HL-60 (cell line): ENCODE measurements around the gene NR2F6.

Experiments
- DNase-seq, 2 experiments: peaks; one replicate each; pipeline ENCODE4 v3.0.0-alpha.2; 2010 to 2020; ENCODE audit warnings: low read depth in 1 of 2, low spot score in 1 of 2
- H3K27ac ChIP-seq: fragments of 250-450 bp; sonication (Bioruptor Pico); replicated peaks from 2 replicates; pipeline ENCODE4 v1.5.1; 2020; ENCODE audit warnings: mild to moderate bottlenecking, moderate library complexity
- H3K27me3 ChIP-seq: fragments of 250-450 bp; sonication (Bioruptor Pico); 2 replicates; pipeline ENCODE4 v1.5.1; 2021; ENCODE audit warnings: mild to moderate bottlenecking, moderate library complexity; ENCODE audit not compliant: insufficient read depth, poor library complexity, severe bottlenecking
- H3K4me3 ChIP-seq: replicated peaks from 2 replicates; pipeline ENCODE4 v1.5.1; 2011; ENCODE audit warnings: mild to moderate bottlenecking, control low read depth, low read length; ENCODE audit not compliant: insufficient read depth
- GABPA ChIP-seq: IDR thresholded peaks from 2 replicates; pipeline ENCODE4 v1.6.1; 2012; ENCODE audit warnings: low read depth
- POLR2AphosphoS5 ChIP-seq: IDR thresholded peaks from 2 replicates; pipeline ENCODE4 v1.6.1; 2012; ENCODE audit warnings: low read depth
- REST ChIP-seq: IDR thresholded peaks from 2 replicates; pipeline ENCODE4 v1.6.1; 2012; ENCODE audit warnings: low read depth; ENCODE audit not compliant: insufficient replicate concordance
- SPI1 ChIP-seq: IDR thresholded peaks from 2 replicates; pipeline ENCODE4 v1.6.1; 2012; ENCODE audit warnings: low read depth, mild to moderate bottlenecking, borderline replicate concordance
- TF ChIP-seq, protein P1 (sequence below): IDR thresholded peaks from one replicate; pipeline ENCODE4 v1.5.1; 2011; ENCODE audit warnings: low read length, control low read depth, inconsistent platforms; ENCODE audit not compliant: insufficient read depth

Gene NR2F6

GRCh38 chr19:17185590-17185989 is 60.1 kb downstream of the NR2F6 start:
- H3K27ac ChIP-seq: no peak overlapping the region

GRCh38 chr19:17184371-17184841 is 61.3 kb downstream of the NR2F6 start:
- no peak overlapping the region for H3K4me3 ChIP-seq
- no peak overlapping the region for H3K27ac ChIP-seq
- DNase-seq: no peak
- H3K27me3 ChIP-seq: no peaks in the 10 kb centered on the region
- TF ChIP-seq POLR2AphosphoS5: no peak
- no peak for TF ChIP-seq GABPA
- TF ChIP-seq SPI1: no peak
- TF ChIP-seq, protein P1, sequence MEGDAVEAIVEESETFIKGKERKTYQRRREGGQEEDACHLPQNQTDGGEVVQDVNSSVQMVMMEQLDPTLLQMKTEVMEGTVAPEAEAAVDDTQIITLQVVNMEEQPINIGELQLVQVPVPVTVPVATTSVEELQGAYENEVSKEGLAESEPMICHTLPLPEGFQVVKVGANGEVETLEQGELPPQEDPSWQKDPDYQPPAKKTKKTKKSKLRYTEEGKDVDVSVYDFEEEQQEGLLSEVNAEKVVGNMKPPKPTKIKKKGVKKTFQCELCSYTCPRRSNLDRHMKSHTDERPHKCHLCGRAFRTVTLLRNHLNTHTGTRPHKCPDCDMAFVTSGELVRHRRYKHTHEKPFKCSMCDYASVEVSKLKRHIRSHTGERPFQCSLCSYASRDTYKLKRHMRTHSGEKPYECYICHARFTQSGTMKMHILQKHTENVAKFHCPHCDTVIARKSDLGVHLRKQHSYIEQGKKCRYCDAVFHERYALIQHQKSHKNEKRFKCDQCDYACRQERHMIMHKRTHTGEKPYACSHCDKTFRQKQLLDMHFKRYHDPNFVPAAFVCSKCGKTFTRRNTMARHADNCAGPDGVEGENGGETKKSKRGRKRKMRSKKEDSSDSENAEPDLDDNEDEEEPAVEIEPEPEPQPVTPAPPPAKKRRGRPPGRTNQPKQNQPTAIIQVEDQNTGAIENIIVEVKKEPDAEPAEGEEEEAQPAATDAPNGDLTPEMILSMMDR: no peak
- no peak for TF ChIP-seq REST

More at GRCh38 chr19:17185590-17185989, 60.1 kb downstream of the NR2F6 start:
- no peak overlapping the region for H3K4me3 ChIP-seq
- no peaks in the 10 kb centered on the region for H3K27me3 ChIP-seq
- TF ChIP-seq SPI1: no peak
- no peak for TF ChIP-seq POLR2AphosphoS5
- TF ChIP-seq, protein P1: no peak
- TF ChIP-seq GABPA: no peak
- no peak for TF ChIP-seq REST
- no peak for DNase-seq

DNA sequence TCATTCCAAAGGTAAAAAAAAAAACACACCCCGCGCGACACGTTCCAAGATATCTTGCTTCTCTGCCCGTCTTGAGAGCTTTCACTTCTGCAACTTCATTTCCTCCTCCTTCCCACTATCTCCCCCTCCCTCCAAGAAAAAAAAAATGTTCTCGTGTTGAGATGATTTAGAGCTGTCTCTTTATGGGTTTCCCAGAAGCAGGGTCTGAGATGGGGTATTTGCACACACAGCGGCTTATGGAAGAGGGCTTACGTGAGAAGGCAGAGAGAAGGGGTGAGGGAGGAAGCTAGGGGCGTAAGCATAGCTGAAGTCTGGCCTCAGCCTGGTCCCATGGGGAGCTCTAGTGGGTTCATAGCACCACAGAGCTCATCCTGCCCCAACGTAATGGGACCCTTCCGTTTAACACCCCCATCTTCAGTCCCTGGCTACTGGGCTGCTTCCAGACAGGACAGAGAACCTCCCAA is 61.8 kb downstream of the NR2F6 start:
- H3K27ac ChIP-seq: no peak overlapping the region
- DNase-seq: peak in 1 of 2 experiments; percentile 15
- TF ChIP-seq REST: no peak
- TF ChIP-seq, protein P1: no peak
- no peak for TF ChIP-seq POLR2AphosphoS5
- no peak for TF ChIP-seq SPI1
- TF ChIP-seq GABPA: no peak
- H3K4me3 ChIP-seq: no peak overlapping the region
- H3K27me3 ChIP-seq: no peaks in the 10 kb centered on the region
